HEK293 (cell line): Measurements from ENCODE around the gene MSLN.

ENCODE experiments used
- CTCF ChIA-PET: fragments of 350-600 bp; formaldehyde crosslinking; extraction: SDS; loops from one replicate; lab custom pipeline; 2021; ENCODE audit warnings: antibody characterized with exemption; lab: Yijun Ruan, JAX
- POLR2A ChIA-PET: fragments of 300-600 bp; formaldehyde crosslinking; extraction: SDS; loops from one replicate; lab custom pipeline; 2020; ENCODE audit warnings: antibody characterized with exemption, inconsistent platforms; lab: Yijun Ruan, JAX
- H3K27ac ChIP-seq: fragments of 200-500 bp; sonication (Bioruptor generic); 2 replicates; pipeline ENCODE4 v1.5.1; 2014; ENCODE audit warnings: low read depth, low read length, control low read depth, inconsistent platforms; ENCODE audit errors: extremely low read depth
- H3K36me3 ChIP-seq, 2 experiments: fragments of 200-500 bp in 1 of 2; sonication (Bioruptor generic) in 1 of 2; 1 replicate in 1 of 2; 2 replicates in 1 of 2; pipeline ENCODE4 v1.5.1; 2014 to 2017; ENCODE audit warnings: inconsistent platforms in 2 of 2, low read length in 2 of 2; ENCODE audit not compliant: control insufficient read depth in 2 of 2, insufficient read depth in 1 of 2
- H3K4me1 ChIP-seq: fragments of 200-500 bp; sonication (Bioruptor generic); 2 replicates; pipeline ENCODE4 v1.5.1; 2014; ENCODE audit warnings: mild to moderate bottlenecking, low read length, inconsistent platforms; ENCODE audit not compliant: control insufficient read depth, insufficient read depth
- H3K4me3 ChIP-seq: 2 replicates; pipeline ENCODE4 v1.5.1; 2011; ENCODE audit warnings: low read depth, mild to moderate bottlenecking, control low read depth, low read length, moderate library complexity
- H3K9me3 ChIP-seq: fragments of 200-500 bp; sonication (Bioruptor generic); 2 replicates; pipeline ENCODE4 v1.5.1; 2014; ENCODE audit warnings: low read depth, low read length, inconsistent platforms; ENCODE audit not compliant: control insufficient read depth, insufficient read depth
- CTCF ChIP-seq: fragments of 450-650 bp; formaldehyde crosslinking; IDR thresholded peaks from 2 replicates; pipeline ENCODE4 v1.5.1; 2016; ENCODE audit warnings: missing biosample characterization, missing genetic modification characterization
- EGR2 ChIP-seq: fragments of 450-650 bp; formaldehyde crosslinking; IDR thresholded peaks from 2 replicates; pipeline ENCODE4 v1.5.1; 2016; ENCODE audit warnings: low read depth, missing biosample characterization, missing genetic modification characterization
- GLIS2 ChIP-seq: fragments of 450-650 bp; formaldehyde crosslinking; IDR thresholded peaks from 2 replicates; pipeline ENCODE4 v1.5.1; 2016; ENCODE audit warnings: missing biosample characterization, missing genetic modification characterization
- SALL2 ChIP-seq: fragments of 450-650 bp; formaldehyde crosslinking; IDR thresholded peaks from 2 replicates; pipeline ENCODE4 v1.5.0; 2017; ENCODE audit warnings: missing biosample characterization, mild to moderate bottlenecking, missing genetic modification characterization, borderline replicate concordance
- TCF7L2 ChIP-seq: IDR thresholded peaks from 2 replicates; pipeline ENCODE4 v1.6.1; 2011; ENCODE audit warnings: low read depth, mild to moderate bottlenecking, inconsistent platforms, low read length, moderate library complexity, borderline replicate concordance
- ZBTB17 ChIP-seq: fragments of 450-650 bp; formaldehyde crosslinking; IDR thresholded peaks from 2 replicates; pipeline ENCODE4 v1.5.1; 2016; ENCODE audit warnings: missing biosample characterization, missing genetic modification characterization
- ZBTB6 ChIP-seq: fragments of 450-650 bp; formaldehyde crosslinking; IDR thresholded peaks from 2 replicates; pipeline ENCODE4 v1.5.1; 2017; ENCODE audit warnings: missing biosample characterization, missing genetic modification characterization
- ZFHX2 ChIP-seq: fragments of 450-650 bp; formaldehyde crosslinking; conservative IDR thresholded peaks from 2 replicates; pipeline ENCODE4 v1.5.1; 2016; ENCODE audit warnings: missing biosample characterization, missing genetic modification characterization
- ZNF175 ChIP-seq: fragments of 450-650 bp; formaldehyde crosslinking; IDR thresholded peaks from 2 replicates; pipeline ENCODE4 v1.5.1; 2016; ENCODE audit warnings: missing biosample characterization, missing genetic modification characterization
- ZNF184 ChIP-seq: fragments of 450-650 bp; IDR thresholded peaks from 2 replicates; pipeline ENCODE4 v1.5.1; 2018; ENCODE audit warnings: missing biosample characterization, mild to moderate bottlenecking, missing genetic modification characterization
- ZNF350 ChIP-seq: fragments of 450-650 bp; formaldehyde crosslinking; IDR thresholded peaks from 2 replicates; pipeline ENCODE4 v1.5.0; 2017; ENCODE audit warnings: missing biosample characterization, mild to moderate bottlenecking, missing genetic modification characterization
- ZNF555 ChIP-seq: fragments of 450-650 bp; formaldehyde crosslinking; conservative IDR thresholded peaks from 2 replicates; pipeline ENCODE4 v1.5.1; 2017; ENCODE audit warnings: missing biosample characterization, mild to moderate bottlenecking, missing genetic modification characterization, inconsistent platforms
- ZNF626 ChIP-seq: fragments of 450-650 bp; sonication (Bioruptor Pico); formaldehyde crosslinking; IDR thresholded peaks from 2 replicates; pipeline ENCODE4 v1.5.1; 2018; ENCODE audit warnings: missing biosample characterization, missing genetic modification characterization, inconsistent platforms
- ZNF677 ChIP-seq: fragments of 450-650 bp; IDR thresholded peaks from 2 replicates; pipeline ENCODE4 v1.5.0; 2018; ENCODE audit warnings: missing biosample characterization, mild to moderate bottlenecking, missing genetic modification characterization, moderate library complexity
- ZNF76 ChIP-seq: fragments of 450-650 bp; formaldehyde crosslinking; IDR thresholded peaks from 2 replicates; pipeline ENCODE4; 2016; ENCODE audit warnings: low read depth, missing biosample characterization, missing genetic modification characterization, borderline replicate concordance
- TF ChIP-seq, protein P1 (sequence below): fragments of 450-650 bp; formaldehyde crosslinking; IDR thresholded peaks from 2 replicates; pipeline ENCODE4 v1.5.1; 2016; ENCODE audit warnings: missing biosample characterization, missing genetic modification characterization
- TF ChIP-seq, protein P2 (sequence below): fragments of 450-650 bp; formaldehyde crosslinking; IDR thresholded peaks from 2 replicates; pipeline ENCODE4 v1.5.1; 2016; ENCODE audit warnings: missing biosample characterization, missing genetic modification characterization
- TF ChIP-seq, protein P3 (sequence below): fragments of 450-650 bp; formaldehyde crosslinking; IDR thresholded peaks from 2 replicates; pipeline ENCODE4 v1.5.1; 2016; ENCODE audit warnings: missing biosample characterization, missing genetic modification characterization

Gene MSLN

DNA sequence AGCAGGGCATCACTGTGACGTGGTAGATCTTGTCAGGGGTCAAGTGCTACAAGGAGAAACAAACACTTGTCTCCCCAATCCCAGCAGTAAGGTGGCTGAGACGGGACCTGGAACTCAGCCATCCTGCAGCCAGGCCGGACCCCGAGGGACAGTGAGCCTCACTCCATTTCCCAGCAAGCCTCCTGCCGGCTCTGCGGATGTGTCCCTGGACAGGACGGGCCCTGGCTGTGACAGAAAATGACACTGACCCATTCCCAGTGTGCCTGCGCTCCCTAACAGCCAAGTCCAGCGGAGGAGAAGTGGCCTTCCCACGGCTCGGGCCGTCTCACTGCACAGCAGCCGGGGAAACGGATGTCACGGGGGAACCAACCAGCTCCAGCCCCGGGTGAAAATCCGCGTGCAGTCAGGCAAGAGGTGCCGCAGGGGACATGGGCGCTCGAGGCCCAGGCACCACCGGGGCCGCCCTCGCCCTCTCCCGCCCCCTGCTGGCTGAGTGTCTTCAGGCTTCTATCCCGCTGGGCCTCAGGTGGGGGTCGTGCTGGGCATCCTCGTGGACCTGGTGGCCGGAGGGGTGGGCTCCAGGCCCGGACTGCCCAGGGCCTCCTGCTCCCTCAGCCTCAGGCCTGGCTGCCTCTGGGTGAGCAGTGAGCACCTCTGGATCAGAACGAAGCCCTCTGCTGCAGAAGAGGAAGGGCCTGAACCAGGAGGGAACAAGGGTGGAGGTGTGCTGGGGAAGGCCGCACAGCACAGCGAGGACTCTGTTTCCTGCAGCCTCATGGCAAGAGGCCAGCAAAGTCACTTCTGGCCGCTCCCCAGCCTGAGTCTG, 26.9 kb upstream of the MSLN start:
- Histone ChIP-seq H3K36me3 (peaks cover 4 to 70% of the 10 kb centered on the region in 2 experiments; a peak in 2 of 3 replicates), H3K4me3 (no peak overlapping the region), H3K27ac (no peak overlapping the region), H3K4me1 (no peaks in the 10 kb centered on the region), H3K9me3 (no peaks in the 10 kb centered on the region)
- POLR2A ChIA-PET = no interaction called here
- TF ChIP-seq ZBTB6 = no peak
- TF ChIP-seq CTCF (tag by site-specific recombination) = peak; percentile 50
- CTCF ChIA-PET = interaction anchor here (0.6 to 2.9 kb wide), 4 partner anchors 16 to 342 kb away, joined by 3 to 10 read pairs (median 4); no protein-coding TSS in a partner anchor

GRCh38 chr16:734208-734980, 26.1 kb upstream of the MSLN start:
- POLR2A ChIA-PET = no interaction called here
- Histone ChIP-seq H3K36me3 (peaks cover 6 to 73% of the 10 kb centered on the region in 2 experiments; a peak in 2 of 3 replicates), H3K27ac (no peak overlapping the region), H3K4me3 (no peak overlapping the region), H3K4me1 (no peaks in the 10 kb centered on the region), H3K9me3 (no peaks in the 10 kb centered on the region)
- TF ChIP-seq ZFHX2 (no peak), ZNF677 (tag by site-specific recombination) (no peak), EGR2 (tag by site-specific recombination) (peak; percentile 47; the same call in 1 of the 2 replicates)
- CTCF ChIA-PET = interaction anchor here (0.6 to 2.9 kb wide), 3 partner anchors 22 to 343 kb away, joined by 3 to 10 read pairs (median 3); no protein-coding TSS in a partner anchor

DNA sequence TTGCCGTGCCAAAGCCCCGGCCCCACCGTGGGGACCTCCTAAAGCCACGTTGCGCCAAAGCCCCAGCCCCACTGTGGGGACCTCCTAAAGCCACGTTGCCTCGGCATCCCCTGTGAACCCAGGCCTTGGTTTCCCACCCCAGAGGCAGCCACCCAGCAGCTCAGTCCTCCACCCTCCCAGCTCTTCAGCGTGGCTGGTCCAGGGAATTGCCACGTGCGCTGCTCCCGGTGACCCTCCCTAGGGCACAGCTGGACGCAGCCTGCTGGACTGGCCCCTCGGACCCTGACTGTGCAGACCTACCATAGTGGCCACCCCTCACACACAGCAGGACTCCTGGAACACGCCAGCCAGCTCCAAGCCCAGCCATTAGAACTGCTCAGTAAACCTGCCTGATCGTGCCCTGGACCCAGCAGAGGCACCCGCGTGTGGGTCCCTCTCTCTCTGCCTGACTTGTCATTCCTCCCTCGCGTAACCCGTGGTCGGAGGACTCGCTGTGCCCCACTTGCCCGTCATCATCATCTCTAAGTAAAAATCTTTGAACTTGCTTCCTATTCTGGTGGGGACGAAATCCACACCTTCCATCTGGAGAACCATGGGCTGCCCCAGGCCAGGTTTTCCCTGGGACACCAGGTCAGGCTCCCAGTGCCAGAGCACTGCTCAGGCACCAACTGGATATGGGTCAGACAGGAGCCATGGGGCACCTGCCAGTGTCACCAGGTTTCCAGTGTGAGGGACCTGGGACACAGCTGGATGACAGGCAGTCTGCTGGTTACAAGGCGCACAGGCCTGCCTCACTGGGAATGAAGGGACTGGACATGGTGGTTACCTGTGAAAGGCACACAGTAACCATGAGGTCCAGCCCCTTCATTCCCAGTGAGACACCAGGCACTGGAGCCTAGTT, 25.3 kb upstream of the MSLN start:
- Histone ChIP-seq H3K27ac (no peak overlapping the region), H3K9me3 (no peaks in the 10 kb centered on the region), H3K4me1 (0 out of 2 replicates have a peak, but pooled peaks cover 2% of the 10 kb centered on the region), H3K4me3 (no peak overlapping the region), H3K36me3 (peaks cover 6 to 74% of the 10 kb centered on the region in 2 experiments; a peak in 2 of 3 replicates)
- ChIA-PET POLR2A (interaction anchor here (1.9 kb wide), 1 partner anchor 7 kb away, joined by 4 read pairs; no protein-coding TSS in a partner anchor), CTCF (interaction anchor here (0.6 to 2.9 kb wide), 3 partner anchors 9 to 46 kb away, joined by 3 to 10 read pairs (median 3); partner anchors contain the start of gene CCDC78)
- TF ChIP-seq, protein P1, sequence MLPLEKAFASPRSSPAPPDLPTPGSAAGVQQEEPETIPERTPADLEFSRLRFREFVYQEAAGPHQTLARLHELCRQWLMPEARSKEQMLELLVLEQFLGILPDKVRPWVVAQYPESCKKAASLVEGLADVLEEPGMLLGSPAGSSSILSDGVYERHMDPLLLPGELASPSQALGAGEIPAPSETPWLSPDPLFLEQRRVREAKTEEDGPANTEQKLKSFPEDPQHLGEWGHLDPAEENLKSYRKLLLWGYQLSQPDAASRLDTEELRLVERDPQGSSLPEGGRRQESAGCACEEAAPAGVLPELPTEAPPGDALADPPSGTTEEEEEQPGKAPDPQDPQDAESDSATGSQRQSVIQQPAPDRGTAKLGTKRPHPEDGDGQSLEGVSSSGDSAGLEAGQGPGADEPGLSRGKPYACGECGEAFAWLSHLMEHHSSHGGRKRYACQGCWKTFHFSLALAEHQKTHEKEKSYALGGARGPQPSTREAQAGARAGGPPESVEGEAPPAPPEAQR (tag by site-specific recombination) = no peak
- no peak for TF ChIP-seq ZNF175
- TF ChIP-seq, protein P2, sequence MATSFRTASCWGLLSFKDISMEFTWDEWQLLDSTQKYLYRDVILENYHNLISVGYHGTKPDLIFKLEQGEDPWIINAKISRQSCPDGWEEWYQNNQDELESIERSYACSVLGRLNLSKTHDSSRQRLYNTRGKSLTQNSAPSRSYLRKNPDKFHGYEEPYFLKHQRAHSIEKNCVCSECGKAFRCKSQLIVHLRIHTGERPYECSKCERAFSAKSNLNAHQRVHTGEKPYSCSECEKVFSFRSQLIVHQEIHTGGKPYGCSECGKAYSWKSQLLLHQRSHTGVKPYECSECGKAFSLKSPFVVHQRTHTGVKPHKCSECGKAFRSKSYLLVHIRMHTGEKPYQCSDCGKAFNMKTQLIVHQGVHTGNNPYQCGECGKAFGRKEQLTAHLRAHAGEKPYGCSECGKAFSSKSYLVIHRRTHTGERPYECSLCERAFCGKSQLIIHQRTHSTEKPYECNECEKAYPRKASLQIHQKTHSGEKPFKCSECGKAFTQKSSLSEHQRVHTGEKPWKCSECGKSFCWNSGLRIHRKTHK (tag by site-specific recombination) = no peak
- TF ChIP-seq, protein P3, sequence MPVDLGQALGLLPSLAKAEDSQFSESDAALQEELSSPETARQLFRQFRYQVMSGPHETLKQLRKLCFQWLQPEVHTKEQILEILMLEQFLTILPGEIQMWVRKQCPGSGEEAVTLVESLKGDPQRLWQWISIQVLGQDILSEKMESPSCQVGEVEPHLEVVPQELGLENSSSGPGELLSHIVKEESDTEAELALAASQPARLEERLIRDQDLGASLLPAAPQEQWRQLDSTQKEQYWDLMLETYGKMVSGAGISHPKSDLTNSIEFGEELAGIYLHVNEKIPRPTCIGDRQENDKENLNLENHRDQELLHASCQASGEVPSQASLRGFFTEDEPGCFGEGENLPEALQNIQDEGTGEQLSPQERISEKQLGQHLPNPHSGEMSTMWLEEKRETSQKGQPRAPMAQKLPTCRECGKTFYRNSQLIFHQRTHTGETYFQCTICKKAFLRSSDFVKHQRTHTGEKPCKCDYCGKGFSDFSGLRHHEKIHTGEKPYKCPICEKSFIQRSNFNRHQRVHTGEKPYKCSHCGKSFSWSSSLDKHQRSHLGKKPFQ (tag by site-specific recombination) = no peak
- TF ChIP-seq SALL2 (tag by site-specific recombination) = no peak
- no peak for TF ChIP-seq ZNF555
- TF ChIP-seq ZBTB17 (tag by site-specific recombination) = no peak
- TF ChIP-seq TCF7L2 = no peak
- no peak for TF ChIP-seq ZNF626 (tag by site-specific recombination)
- no peak for TF ChIP-seq GLIS2 (tag by site-specific recombination)
- TF ChIP-seq ZNF184 = no peak
- TF ChIP-seq ZNF76 (tag by site-specific recombination) = no peak
- no peak for TF ChIP-seq ZNF350 (tag by site-specific recombination)
